ENCODE results near the gene ZDHHC14. TPM values are rescaled to one million over a fixed set of nuclear protein-coding genes. Genes with fewer than 3 reads are reported as not detected.

The ZDHHC14 gene
- polyA plus RNA-seq, 1 donor (not counting 4 experiments of a cell fraction or from before 2014, with no cell fraction given) = 6.4 TPM

DNA sequence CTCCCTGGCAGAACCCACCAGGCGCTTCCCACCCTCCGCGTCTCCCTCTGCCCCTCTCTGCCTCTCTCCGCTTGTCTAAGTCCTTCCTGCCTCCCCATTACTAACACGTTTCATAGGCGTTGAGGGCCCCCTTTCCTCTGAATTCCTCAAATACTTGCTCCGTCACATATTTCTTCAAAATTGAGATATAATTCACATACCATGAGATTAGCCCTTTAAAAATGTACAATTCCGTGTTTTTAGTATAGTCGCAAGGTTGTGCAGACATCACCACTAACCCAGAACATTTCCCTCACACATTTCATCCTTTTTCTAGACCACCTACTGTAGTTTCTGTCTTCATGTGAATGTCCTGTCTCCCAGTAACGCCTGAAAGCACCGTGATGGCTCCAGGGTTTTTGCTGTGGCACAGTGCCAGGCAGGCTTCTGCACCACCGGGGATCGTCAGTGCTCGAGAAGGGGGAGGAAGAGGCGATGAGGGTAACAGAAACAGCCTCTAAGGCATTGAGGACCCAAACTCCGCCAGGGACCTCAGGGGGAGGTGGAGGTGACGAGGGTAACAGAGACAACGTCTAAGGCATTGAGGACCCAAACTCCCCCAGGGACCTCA, 300.2 kb downstream of the ZDHHC14 start:
- no peaks in the 10 kb centered on the region for H3K4me1 ChIP-seq (ENCODE audit: control insufficient read depth, extremely low read depth, insufficient read depth, low read length)
- H3K36me3 ChIP-seq (ENCODE audit: control insufficient read depth in 2 of 2, extremely low read depth in 1 of 2, insufficient read depth in 2 of 2, low read length in 2 of 2) = no peaks in the 10 kb centered on the region
- peaks cover 12% of the 10 kb centered on the region for H3K27me3 ChIP-seq (ENCODE audit: control insufficient read depth, extremely low read depth, insufficient read depth, low read length)
- dilution Hi-C loops (cut with MboI; ENCODE audit: extremely low pct_ligation_motif_present, low sequenced_read_pairs) = no loop called here
- H3K9me3 ChIP-seq (ENCODE audit: control insufficient read depth, low read depth, low read length) = no peaks in the 10 kb centered on the region
- FAIRE-seq = no peak
- no peak overlapping the region for H2AFZ ChIP-seq (ENCODE audit: control insufficient read depth, low read length)
- no peak overlapping the region for H3K27ac ChIP-seq (ENCODE audit: control insufficient read depth, insufficient read depth, low read length)
- no peak overlapping the region for H3K4me2 ChIP-seq (ENCODE audit: control insufficient read depth, extremely low read depth, insufficient read depth, low read depth, low read length)
- H3K4me3 ChIP-seq (ENCODE audit: control insufficient read depth in 2 of 3, extremely low read depth in 1 of 3, insufficient read depth in 2 of 3, low read depth in 1 of 3, low read length in 3 of 3) = no peak overlapping the region
- no peak overlapping the region for H3K9ac ChIP-seq (ENCODE audit: control insufficient read depth, extremely low read depth, insufficient read depth, low read length)
- no peaks in the 10 kb centered on the region for H4K20me1 ChIP-seq (ENCODE audit: control insufficient read depth, extremely low read depth, insufficient read depth, low read length)
- no peak for DNase-seq (ENCODE audit: low read depth, low spot score)
- no peak for TF ChIP-seq EZH2 (IDR thresholded peaks at IDR 0.05; ENCODE audit: low read length)
- TF ChIP-seq, protein P1, sequence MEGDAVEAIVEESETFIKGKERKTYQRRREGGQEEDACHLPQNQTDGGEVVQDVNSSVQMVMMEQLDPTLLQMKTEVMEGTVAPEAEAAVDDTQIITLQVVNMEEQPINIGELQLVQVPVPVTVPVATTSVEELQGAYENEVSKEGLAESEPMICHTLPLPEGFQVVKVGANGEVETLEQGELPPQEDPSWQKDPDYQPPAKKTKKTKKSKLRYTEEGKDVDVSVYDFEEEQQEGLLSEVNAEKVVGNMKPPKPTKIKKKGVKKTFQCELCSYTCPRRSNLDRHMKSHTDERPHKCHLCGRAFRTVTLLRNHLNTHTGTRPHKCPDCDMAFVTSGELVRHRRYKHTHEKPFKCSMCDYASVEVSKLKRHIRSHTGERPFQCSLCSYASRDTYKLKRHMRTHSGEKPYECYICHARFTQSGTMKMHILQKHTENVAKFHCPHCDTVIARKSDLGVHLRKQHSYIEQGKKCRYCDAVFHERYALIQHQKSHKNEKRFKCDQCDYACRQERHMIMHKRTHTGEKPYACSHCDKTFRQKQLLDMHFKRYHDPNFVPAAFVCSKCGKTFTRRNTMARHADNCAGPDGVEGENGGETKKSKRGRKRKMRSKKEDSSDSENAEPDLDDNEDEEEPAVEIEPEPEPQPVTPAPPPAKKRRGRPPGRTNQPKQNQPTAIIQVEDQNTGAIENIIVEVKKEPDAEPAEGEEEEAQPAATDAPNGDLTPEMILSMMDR (optimal IDR thresholded peaks at IDR 0.05 in 1 of 3, IDR thresholded peaks at IDR 0.05 in 1 of 3, conservative IDR thresholded peaks at IDR 0.05 in 1 of 3; ENCODE audit: extremely low read depth in 1 of 3, insufficient read depth in 2 of 3, low read length in 3 of 3) = no peak
- no peaks in the 10 kb centered on the region for H3K9me1 ChIP-seq (ENCODE audit: control insufficient read depth, extremely low read depth, insufficient read depth, low read length)
- no peaks in the 10 kb centered on the region for H3K79me2 ChIP-seq (ENCODE audit: control insufficient read depth, insufficient read depth, low read length)

DNA sequence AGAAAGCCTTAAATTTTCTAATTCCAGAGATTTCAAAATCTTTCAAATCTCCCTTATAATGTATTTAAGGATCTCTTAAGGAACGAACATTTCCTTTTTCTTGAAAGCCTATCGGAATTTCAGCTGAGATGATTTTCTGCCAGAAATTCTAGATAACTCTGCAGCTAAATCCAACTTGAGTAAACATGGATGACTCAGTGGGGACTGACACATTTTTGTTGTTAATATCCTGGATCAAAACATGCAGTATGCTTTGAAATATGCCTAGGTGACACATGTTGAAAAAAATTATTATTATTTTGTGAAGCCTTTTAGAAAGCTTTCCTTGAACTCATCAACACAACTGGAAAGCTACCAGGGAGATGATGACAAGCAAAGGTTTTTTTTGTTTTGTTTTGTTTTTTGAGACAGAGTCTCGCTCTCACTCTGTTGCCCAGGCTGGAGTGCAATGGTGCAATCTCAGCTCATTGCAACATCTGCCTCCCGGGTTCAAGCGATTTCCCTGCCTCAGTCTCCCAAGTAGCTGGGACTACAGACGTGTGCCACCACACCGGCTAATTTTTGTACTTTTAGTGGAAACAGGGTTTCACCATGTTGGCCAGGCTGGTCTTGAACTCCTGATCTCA, 302.0 kb downstream of the ZDHHC14 start:
- Histone ChIP-seq H3K36me3 (ENCODE audit: control insufficient read depth in 2 of 2, extremely low read depth in 1 of 2, insufficient read depth in 2 of 2, low read length in 2 of 2) (no peaks in the 10 kb centered on the region), H3K9me3 (ENCODE audit: control insufficient read depth, low read depth, low read length) (no peaks in the 10 kb centered on the region), H3K79me2 (ENCODE audit: control insufficient read depth, insufficient read depth, low read length) (no peaks in the 10 kb centered on the region), H3K4me3 (ENCODE audit: control insufficient read depth in 2 of 3, extremely low read depth in 1 of 3, insufficient read depth in 2 of 3, low read depth in 1 of 3, low read length in 3 of 3) (no peak overlapping the region), H2AFZ (ENCODE audit: control insufficient read depth, low read length) (no peak overlapping the region), H3K9ac (ENCODE audit: control insufficient read depth, extremely low read depth, insufficient read depth, low read length) (no peak overlapping the region), H3K4me2 (ENCODE audit: control insufficient read depth, extremely low read depth, insufficient read depth, low read depth, low read length) (no peak overlapping the region), H3K27me3 (ENCODE audit: control insufficient read depth, extremely low read depth, insufficient read depth, low read length) (peaks cover 12% of the 10 kb centered on the region), H3K27ac (ENCODE audit: control insufficient read depth, insufficient read depth, low read length) (no peak overlapping the region), H4K20me1 (ENCODE audit: control insufficient read depth, extremely low read depth, insufficient read depth, low read length) (no peaks in the 10 kb centered on the region), H3K4me1 (ENCODE audit: control insufficient read depth, extremely low read depth, insufficient read depth, low read length) (no peaks in the 10 kb centered on the region), H3K9me1 (ENCODE audit: control insufficient read depth, extremely low read depth, insufficient read depth, low read length) (no peaks in the 10 kb centered on the region)
- DNase-seq (ENCODE audit: low read depth, low spot score) (no peak), FAIRE-seq (no peak)
- TF ChIP-seq, protein P1 (optimal IDR thresholded peaks at IDR 0.05 in 1 of 3, IDR thresholded peaks at IDR 0.05 in 1 of 3, conservative IDR thresholded peaks at IDR 0.05 in 1 of 3; ENCODE audit: extremely low read depth in 1 of 3, insufficient read depth in 2 of 3, low read length in 3 of 3) = no peak
- no peak for TF ChIP-seq EZH2 (IDR thresholded peaks at IDR 0.05; ENCODE audit: low read length)
- dilution Hi-C loops (cut with MboI; ENCODE audit: extremely low pct_ligation_motif_present, low sequenced_read_pairs) = no loop called here
